ENCODE data around the gene JMJD6.

DNA sequence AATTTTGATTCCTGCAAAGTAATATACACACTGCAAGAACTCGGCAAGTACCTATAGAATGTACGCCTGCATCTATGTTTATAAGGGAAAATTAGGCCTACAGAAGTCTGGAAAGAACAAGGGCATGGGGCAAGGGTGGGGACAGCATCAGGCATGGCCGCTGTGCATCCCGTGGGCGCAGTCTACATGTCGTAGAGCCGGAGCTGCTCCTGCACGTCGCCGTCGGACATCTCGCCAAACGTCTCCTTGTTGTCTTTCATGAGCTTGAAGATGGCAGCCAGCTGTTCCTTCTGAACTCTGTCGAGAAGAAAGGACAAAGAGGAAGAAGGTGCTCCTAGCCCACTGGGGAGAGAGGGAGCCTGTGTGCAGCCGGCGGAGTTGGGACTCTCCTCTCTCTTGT lies 49.0 kb downstream of the JMJD6 start:
- no peak for TF ChIP-seq YY1 (IDR thresholded peaks at IDR 0.05; ENCODE audit: low read depth)
- TF ChIP-seq TAF1 (IDR thresholded peaks at IDR 0.05; ENCODE audit: low read depth): no peak
- TF ChIP-seq FOXM1 (IDR thresholded peaks at IDR 0.05; ENCODE audit: borderline replicate concordance, low read depth): no peak
- no peak for TF ChIP-seq ZBTB7A (IDR thresholded peaks at IDR 0.05; ENCODE audit: low read depth)

All from Ishikawa (cell line).